Left lung (tissue), 10 donors: Measurements from ENCODE around the gene MMP23B. TPM values are rescaled to one million over a fixed set of nuclear protein-coding genes. Genes with fewer than 3 reads are reported as not detected.
A peak's percentile ranks its signal among the peaks of the same experiment; 100 is the strongest.

ENCODE experiments used
- ATAC-seq: fragments of 200-7000 bp; cut with Tn5 transposase; one replicate; pipeline ENCODE4 v1.9.1; 2020; ENCODE audit warnings: moderate library complexity
- DNase-seq, 4 donors: peaks; one replicate each; pipeline ENCODE4 v3.0.0-alpha.2; 2013 to 2020
- H3K27ac ChIP-seq, 2 donors: fragments of 200-600 bp; sonication (generic) in 1 of 2; one replicate each; pipeline versions ENCODE4 v1.5.0 to v1.8.0; 2020 to 2021
- H3K27me3 ChIP-seq, 2 donors: fragments of 200-600 bp; sonication (generic) in 1 of 2; one replicate each; pipeline versions ENCODE4 v1.5.0 to v1.8.0; 2020 to 2021
- H3K36me3 ChIP-seq, 2 donors: fragments of 200-600 bp; sonication (generic) in 1 of 2; one replicate each; pipeline versions ENCODE4 v1.5.0 to v1.8.0; 2020 to 2021
- H3K4me1 ChIP-seq, 2 donors: fragments of 200-600 bp; one replicate each; pipeline ENCODE4 v1.8.0; 2021
- H3K4me3 ChIP-seq, 2 donors: fragments of 200-600 bp; sonication (generic) in 1 of 2; one replicate each; pipeline versions ENCODE4 v1.5.0 to v1.8.0; 2020 to 2021; ENCODE audit warnings: mild to moderate bottlenecking in 1 of 2
- H3K9me3 ChIP-seq, 2 donors: fragments of 200-600 bp; sonication (generic) in 1 of 2; one replicate each; pipeline versions ENCODE4 v1.5.0 to v1.8.0; 2020 to 2021
- intact Hi-C, 2 donors: fragments of 100-400 bp; cut with DNase I; formaldehyde crosslinking; loops; one replicate each; pipeline versions ENCODE4 v1.11.2 to v1.14.2; 2022
- polyA plus RNA-seq, 6 donors: library from polyadenylated mRNA; unstranded; fragments of 120-200 nt; gene quantifications; one replicate each; pipeline ENCODE4 v1.2.1, GENCODE V29; 2013; ENCODE audit not compliant: insufficient read length in 6 of 6
- total RNA-seq, 2 donors: library from RNA; stranded (reverse); fragmentation: NEBNext Ultra II Directional; extraction: Animal tissue kit (Norgen Biotek cat#: 25700); gene quantifications; one replicate each; pipeline ENCODE4 v1.2.1, GENCODE V29; 2021
- TF ChIP-seq, protein P1 (sequence below), 2 donors: fragments of 200-600 bp; sonication (generic) in 1 of 2; IDR thresholded peaks; one replicate each; pipeline versions ENCODE4 v1.5.0 to v1.8.0; 2021; ENCODE audit warnings: antibody characterized with exemption in 2 of 2
- donor health status: DM: no; HTN: yes; CAD: no.
- donor health status: DM: no; HTN: no; CAD: no.

Gene MMP23B
- total and polyA plus RNA-seq, 8 donors: 31.9 to 96.9 (median 56.1) TPM

GRCh38 chr1:1599935-1600860 is 31.8 kb upstream of the MMP23B start, which contains the start of gene FNDC10:
Gene FNDC10, minus strand, starts transcription at chr1:1600135. Its CDS starts 120 bp downstream, at chr1:1600015.
- Histone ChIP-seq H3K27me3 (peaks cover 8 to 72% of the 10 kb centered on the region in 2 donors), H3K36me3 (no peaks in the 10 kb centered on the region), H3K9me3 (no peaks in the 10 kb centered on the region), H3K27ac (no peak within 1 kb of the TSS), H3K4me3 (peak within 1 kb of the TSS; percentile 43 to 52), H3K4me1 (peaks cover 7 to 30% of the 10 kb centered on the region in 2 donors)
- ATAC-seq (peak; percentile 43), DNase-seq (peak in 2 of 4 donors; percentile 30 to 81)
- intact Hi-C loops: no loop called here
- TF ChIP-seq, protein P1, sequence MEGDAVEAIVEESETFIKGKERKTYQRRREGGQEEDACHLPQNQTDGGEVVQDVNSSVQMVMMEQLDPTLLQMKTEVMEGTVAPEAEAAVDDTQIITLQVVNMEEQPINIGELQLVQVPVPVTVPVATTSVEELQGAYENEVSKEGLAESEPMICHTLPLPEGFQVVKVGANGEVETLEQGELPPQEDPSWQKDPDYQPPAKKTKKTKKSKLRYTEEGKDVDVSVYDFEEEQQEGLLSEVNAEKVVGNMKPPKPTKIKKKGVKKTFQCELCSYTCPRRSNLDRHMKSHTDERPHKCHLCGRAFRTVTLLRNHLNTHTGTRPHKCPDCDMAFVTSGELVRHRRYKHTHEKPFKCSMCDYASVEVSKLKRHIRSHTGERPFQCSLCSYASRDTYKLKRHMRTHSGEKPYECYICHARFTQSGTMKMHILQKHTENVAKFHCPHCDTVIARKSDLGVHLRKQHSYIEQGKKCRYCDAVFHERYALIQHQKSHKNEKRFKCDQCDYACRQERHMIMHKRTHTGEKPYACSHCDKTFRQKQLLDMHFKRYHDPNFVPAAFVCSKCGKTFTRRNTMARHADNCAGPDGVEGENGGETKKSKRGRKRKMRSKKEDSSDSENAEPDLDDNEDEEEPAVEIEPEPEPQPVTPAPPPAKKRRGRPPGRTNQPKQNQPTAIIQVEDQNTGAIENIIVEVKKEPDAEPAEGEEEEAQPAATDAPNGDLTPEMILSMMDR (IDR thresholded peaks at IDR 0.05): no peak

- Histone ChIP-seq H3K4me3 (peak overlapping the region in 1 of 2 donors; percentile 52), H3K36me3 (no peaks in the 10 kb centered on the region), H3K4me1 (peaks cover 7 to 30% of the 10 kb centered on the region in 2 donors), H3K27me3 (peaks cover 8 to 72% of the 10 kb centered on the region in 2 donors), H3K27ac (no peak overlapping the region), H3K9me3 (no peaks in the 10 kb centered on the region)
- TF ChIP-seq, protein P1 (IDR thresholded peaks at IDR 0.05): no peak
- intact Hi-C loops: no loop called here
- ATAC-seq (no peak), DNase-seq (peak in 2 of 4 donors; percentile 29 to 68)
Measured at GRCh38 chr1:1600861-1601563, 31.0 kb upstream of the MMP23B start.

- intact Hi-C loops: no loop called here
- peaks cover 7 to 65% of the 10 kb centered on the region in 2 donors for H3K27me3 ChIP-seq
- TF ChIP-seq, protein P1 (IDR thresholded peaks at IDR 0.05): no peak
Measured at GRCh38 chr1:1601564-1602303, 30.2 kb upstream of the MMP23B start.

DNA sequence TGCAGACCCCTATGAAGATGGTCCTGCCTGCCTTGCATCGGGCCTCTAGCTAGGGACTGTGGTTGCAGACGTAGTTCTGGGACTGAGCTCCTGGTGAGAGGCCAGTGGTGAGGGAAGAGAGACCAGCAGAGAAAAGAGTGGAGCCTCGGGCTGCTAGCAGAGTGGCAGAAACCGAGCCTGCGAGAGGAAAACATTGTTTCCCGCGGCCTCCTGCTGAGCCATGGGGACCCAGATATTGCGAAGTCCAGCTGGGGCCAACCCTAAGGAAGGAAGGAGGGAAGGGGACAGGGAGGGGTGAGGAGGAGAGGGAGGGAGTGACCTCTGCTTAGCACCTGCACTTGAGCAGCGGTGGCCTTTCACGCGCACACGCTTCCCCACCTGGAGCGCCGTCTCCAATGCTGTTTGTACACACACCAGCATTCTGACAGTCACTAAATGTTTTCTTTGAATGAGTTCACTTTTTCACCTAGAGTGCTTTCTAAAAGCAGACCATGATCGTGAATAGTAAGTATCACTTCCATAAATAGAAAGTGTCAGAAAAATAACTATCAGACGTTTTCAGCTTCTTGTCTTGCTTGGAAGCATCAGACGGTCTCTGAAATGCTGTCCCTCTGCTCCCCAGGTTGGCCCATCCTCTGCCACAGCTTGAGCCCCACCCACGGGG is 29.5 kb upstream of the MMP23B start:
- intact Hi-C loops: no loop called here
- H3K4me1 ChIP-seq: peaks cover 7 to 29% of the 10 kb centered on the region in 2 donors

More at GRCh38 chr1:1601564-1602303, 30.2 kb upstream of the MMP23B start:
- Histone ChIP-seq H3K36me3 (no peaks in the 10 kb centered on the region), H3K4me3 (no peak overlapping the region), H3K9me3 (no peaks in the 10 kb centered on the region), H3K27ac (no peak overlapping the region), H3K4me1 (peaks cover 7 to 30% of the 10 kb centered on the region in 2 donors)
- ATAC-seq: no peak
- DNase-seq: peak in 1 of 4 donors; percentile 54

More for the DNA sequence above, 29.5 kb upstream of the MMP23B start:
- Histone ChIP-seq H3K27ac (no peak overlapping the region), H3K4me3 (no peak overlapping the region), H3K27me3 (peaks cover 4 to 58% of the 10 kb centered on the region in 2 donors), H3K9me3 (no peaks in the 10 kb centered on the region), H3K36me3 (no peaks in the 10 kb centered on the region)
- TF ChIP-seq, protein P1 (IDR thresholded peaks at IDR 0.05): no peak
- DNase-seq (peak in 2 of 4 donors; percentile 17 to 29), ATAC-seq (no peak)
